Ureter (tissue), 1 donor: ENCODE results near the gene FTCD. TPM values are rescaled to one million over a fixed set of nuclear protein-coding genes. Genes with fewer than 3 reads are reported as not detected.
"Not testable (repeated sequence)": the region's sequence is repeated elsewhere in the genome, so short reads cannot be mapped to it uniquely, and the experiment has no call there.

Experiments
- DNase-seq: peaks from one replicate; pipeline ENCODE4 v3.0.0-alpha.2; 2020; ENCODE audit warnings: low spot score
- total RNA-seq: library from RNA; stranded (reverse); gene quantifications from one replicate; pipeline ENCODE4 v1.2.4, GENCODE V29; 2023
- donor health status: DM: yes; HTN: yes; CAD: no.

The FTCD gene
- total RNA-seq, result 0.91 TPM

GRCh38 chr21:46155514-46156377 is at the start of gene FTCD:
Gene FTCD, minus strand, starts transcription at chr21:46155579. Its CDS starts 56 bp downstream, at chr21:46155523.
- DNase-seq, result peak; percentile 41

DNA sequence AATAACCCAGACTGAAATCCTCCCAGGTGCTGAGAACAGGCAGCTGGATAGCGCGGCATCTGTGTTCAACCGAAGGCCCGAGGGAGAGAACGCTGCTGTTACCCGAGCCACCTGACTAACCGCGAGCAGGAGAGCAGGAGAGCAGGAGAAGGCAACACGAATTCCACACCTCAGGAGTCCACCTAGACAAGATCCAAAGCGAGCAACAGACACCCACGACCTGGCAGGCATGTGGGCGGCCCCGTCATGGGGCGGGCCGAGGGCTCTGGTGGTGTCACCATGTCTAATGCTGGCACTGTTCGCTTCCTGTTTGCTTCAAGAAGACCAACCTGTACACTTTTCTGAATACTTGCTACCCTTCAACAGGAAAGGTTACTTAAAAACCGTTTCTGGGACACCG is 49.8 kb upstream of the FTCD start:
- no peak for DNase-seq

- no peak for DNase-seq
Measured at GRCh38 chr21:46203203-46203600, 47.8 kb upstream of the FTCD start.

DNA sequence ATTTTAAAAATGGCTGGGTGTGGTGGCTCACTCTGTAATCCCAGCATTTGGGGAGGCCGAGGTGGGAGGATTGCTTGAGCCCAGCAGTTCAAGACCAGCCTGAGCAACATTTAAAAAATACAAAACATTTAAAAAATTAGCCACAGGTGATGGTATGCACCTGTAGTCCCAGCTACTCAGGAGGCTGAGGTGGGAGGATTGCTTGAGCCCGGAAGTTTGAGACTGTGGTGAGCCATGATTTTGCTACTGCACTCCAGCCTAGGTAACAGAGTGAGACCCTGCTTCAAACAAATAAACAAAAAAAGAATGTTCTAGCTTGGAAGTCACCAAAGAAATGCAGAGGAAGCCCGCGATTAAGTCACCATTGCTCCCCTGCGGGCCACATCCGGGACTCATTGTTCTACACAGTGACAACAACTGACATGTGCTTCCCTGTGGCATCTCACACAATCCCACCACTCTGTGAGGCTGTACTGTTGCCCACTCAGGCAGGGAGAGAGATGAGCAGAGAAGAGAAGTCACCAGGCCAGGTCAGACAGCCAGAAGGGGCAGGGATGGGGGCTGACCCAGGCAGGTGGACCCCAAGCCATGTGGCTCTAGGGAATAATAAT is 47.3 kb upstream of the FTCD start:
- DNase-seq, result no peak

- not testable (repeated sequence) for DNase-seq
Measured at GRCh38 chr21:46200877-46201803, 45.8 kb upstream of the FTCD start.

DNA sequence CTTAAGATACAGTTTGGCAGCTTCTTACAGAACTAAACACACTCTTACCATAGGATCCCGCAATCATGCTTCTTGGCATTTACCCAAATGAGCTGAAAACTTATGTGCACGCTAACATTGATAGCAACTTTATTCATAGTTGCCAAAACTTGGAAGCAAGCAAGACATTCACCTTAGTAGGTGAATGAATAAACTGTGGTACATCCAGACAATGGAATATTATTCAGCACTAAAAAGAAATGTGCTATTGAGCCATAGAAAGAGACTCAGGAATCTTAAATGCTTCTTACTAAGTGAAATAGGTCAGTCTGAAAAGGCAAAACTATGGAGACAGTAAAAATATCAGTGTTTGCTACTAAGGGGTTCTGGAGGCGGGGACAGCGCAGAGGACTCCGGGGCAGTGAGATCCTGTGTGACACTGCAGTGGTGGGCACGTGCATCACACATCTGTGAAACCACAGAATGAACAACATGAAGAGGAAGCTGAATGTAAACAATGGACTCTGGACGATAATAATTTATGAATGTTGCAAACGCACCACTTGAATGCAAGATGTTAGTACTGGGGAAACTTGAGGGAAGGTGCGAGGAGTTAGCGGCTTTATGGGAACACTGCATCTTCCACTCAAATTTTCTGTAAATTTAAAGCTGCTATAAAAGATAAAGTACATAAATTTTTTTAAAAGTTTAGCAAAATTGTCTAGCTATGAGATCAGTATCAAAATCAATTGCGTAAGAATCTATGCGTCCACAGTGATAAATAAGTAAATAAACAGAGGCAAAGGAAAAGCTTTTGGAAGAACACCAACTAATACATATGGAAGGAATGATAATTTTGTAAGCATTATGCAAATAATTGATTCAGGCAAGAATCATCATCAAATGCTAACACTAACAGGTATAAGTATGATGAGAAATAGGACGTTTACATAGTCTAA is 44.3 kb upstream of the FTCD start:
- no peak for DNase-seq

- DNase-seq, result peak; percentile 37
Measured at GRCh38 chr21:46196733-46197132, 41.4 kb upstream of the FTCD start.

DNA sequence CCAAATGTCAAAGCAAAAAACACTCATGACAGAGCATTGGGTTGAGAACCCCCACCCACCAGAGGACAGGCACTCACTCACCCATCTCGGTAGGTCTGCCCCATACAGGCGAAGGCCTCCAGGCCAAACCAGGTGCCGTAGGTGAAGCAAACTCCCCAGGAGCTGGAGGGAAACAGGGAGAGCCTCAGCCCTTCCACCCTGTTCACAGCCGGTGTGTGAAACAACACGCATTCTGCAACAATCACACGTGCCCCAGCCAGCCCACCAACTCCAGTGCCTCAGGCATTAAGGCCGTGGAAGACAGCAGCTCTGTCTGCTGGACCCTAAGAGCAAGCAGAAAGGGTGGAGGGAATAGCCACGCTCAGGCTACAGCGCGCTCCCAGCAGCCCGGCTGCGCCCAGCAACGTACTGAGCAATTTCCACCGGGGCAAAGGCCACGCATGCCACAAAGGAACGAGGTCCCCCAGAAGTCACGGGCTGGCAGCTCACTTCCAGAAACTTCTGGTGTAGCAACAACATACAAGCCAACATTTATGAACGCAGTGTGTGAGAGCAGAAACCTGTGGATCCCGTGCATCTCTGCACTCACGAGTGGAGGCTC is 40.3 kb upstream of the FTCD start:
- peak; percentile 39 for DNase-seq

GRCh38 chr21:46194374-46195334 is 39.3 kb upstream of the FTCD start:
- DNase-seq, result peak; percentile 26

GRCh38 chr21:46193829-46194373 is 38.5 kb upstream of the FTCD start:
- peak; percentile 20 for DNase-seq

- peak; percentile 41 for DNase-seq
Measured at GRCh38 chr21:46191686-46192575, 36.6 kb upstream of the FTCD start.

DNA sequence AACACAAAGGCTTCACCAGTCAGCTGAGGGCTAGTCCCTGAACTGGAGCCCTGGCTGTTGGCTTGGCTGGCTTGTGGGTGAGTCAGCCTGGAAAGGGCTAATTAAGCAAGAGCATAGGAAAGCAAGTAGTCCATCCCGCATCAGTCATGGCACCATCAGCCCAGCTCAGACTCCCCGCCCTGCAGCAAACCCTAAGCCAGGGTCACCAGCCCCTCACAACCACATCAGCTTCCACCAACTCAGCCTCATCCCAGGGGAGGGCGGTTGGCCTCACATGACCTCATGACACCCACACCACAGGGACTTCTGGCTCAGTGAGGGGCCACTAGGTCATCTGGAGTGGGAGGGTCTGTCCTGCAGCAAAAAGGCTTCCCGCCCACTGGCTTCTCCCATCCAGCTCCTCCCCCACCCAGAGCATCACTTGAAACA is 35.9 kb upstream of the FTCD start:
- DNase-seq, result peak; percentile 50

- peak; percentile 38 for DNase-seq
Measured at GRCh38 chr21:46190491-46191131, 35.2 kb upstream of the FTCD start.

- DNase-seq, result no peak
Measured at GRCh38 chr21:46189959-46190490, 34.6 kb upstream of the FTCD start.

- DNase-seq, result no peak
Measured at GRCh38 chr21:46189213-46189958, 34.0 kb upstream of the FTCD start.
